SK-N-SH (cell line): ENCODE data around the gene DISP2.

Experiments
- EP300 ChIP-seq, 2 experiments: IDR thresholded peaks; 2 replicates each; pipeline versions ENCODE4 v1.4.0 to v1.6.1; 2012; ENCODE audit warnings: borderline replicate concordance in 1 of 2, low read depth in 1 of 2, low read length in 1 of 2
- FOSL2 ChIP-seq: IDR thresholded peaks from 2 replicates; pipeline ENCODE4 v1.4.0; 2012; ENCODE audit warnings: low read depth, mild to moderate bottlenecking, moderate library complexity, borderline replicate concordance
- NRF1 ChIP-seq: IDR thresholded peaks from 2 replicates; pipeline ENCODE4 v1.6.1; 2012; ENCODE audit warnings: low read depth, mild to moderate bottlenecking, low read length
- POLR2AphosphoS5 ChIP-seq: IDR thresholded peaks from 2 replicates; pipeline ENCODE4 v1.6.1; 2012; ENCODE audit warnings: low read depth, low read length
- RAD21 ChIP-seq: IDR thresholded peaks from 2 replicates; pipeline ENCODE4 v1.6.1; 2012; ENCODE audit warnings: mild to moderate bottlenecking, low read length
- RCOR1 ChIP-seq: fragments of 150-350 bp; IDR thresholded peaks from 2 replicates; pipeline ENCODE4 v1.6.1; 2017; ENCODE audit warnings: antibody characterized with exemption, low read length
- REST ChIP-seq: IDR thresholded peaks from 2 replicates; pipeline ENCODE4 v1.6.1; 2012; ENCODE audit warnings: mild to moderate bottlenecking, low read depth, low read length, moderate library complexity
- RFX5 ChIP-seq: IDR thresholded peaks from 2 replicates; pipeline ENCODE4 v1.6.1; 2012; ENCODE audit warnings: mild to moderate bottlenecking, improper control_type of control experiment, low read length
- RXRA ChIP-seq: IDR thresholded peaks from 2 replicates; pipeline ENCODE4 v1.4.0; 2012; ENCODE audit warnings: low read depth, mild to moderate bottlenecking, borderline replicate concordance
- TF ChIP-seq, protein P1 (sequence below): IDR thresholded peaks from 2 replicates; pipeline ENCODE4 v1.4.0; 2012; ENCODE audit warnings: low read depth, borderline replicate concordance
- TF ChIP-seq, protein P2 (sequence below): fragments of 200-600 bp; sonication (generic); IDR thresholded peaks from 2 replicates; pipeline ENCODE4 v1.6.1; 2017; ENCODE audit warnings: antibody characterized with exemption, mild to moderate bottlenecking, moderate library complexity

DNA sequence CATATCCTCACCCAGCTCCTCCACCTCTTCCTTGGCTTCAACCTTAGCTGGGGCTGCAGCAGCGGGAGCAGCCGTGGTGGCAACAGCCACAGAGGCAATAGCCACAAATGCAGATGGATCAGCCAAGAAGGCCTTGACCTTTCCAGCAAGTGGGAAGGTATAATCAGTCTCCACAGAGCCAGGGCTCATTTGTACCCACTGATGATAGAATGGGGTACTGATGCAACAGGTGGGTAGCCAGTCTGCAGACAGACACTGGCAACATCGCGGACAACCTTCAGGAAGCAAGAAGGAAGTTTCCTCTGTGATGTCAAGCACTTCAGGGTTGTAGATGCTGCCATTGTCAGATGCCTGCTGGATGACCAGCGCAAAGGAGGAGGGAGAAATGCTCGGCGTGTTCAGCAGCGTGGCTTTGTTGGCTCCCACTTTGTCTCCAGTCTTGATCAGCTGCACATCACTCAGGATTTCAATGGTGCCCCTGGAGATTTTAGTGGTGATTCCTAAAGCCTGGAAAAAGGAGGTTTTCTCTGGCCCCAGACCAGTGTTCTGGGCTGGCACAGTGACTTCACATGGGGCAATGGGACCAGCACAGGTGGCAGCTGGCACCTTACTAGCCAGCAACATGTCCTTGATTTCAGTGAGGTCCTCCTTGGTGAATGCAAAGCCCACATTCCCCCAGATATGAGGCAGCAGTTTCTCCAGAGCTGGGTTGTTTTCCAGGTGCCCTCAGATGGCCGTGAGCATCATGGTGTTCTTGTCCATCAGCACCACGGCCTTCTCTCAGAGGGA lies 45.5 kb upstream of the DISP2 start:
- TF ChIP-seq, protein P1, sequence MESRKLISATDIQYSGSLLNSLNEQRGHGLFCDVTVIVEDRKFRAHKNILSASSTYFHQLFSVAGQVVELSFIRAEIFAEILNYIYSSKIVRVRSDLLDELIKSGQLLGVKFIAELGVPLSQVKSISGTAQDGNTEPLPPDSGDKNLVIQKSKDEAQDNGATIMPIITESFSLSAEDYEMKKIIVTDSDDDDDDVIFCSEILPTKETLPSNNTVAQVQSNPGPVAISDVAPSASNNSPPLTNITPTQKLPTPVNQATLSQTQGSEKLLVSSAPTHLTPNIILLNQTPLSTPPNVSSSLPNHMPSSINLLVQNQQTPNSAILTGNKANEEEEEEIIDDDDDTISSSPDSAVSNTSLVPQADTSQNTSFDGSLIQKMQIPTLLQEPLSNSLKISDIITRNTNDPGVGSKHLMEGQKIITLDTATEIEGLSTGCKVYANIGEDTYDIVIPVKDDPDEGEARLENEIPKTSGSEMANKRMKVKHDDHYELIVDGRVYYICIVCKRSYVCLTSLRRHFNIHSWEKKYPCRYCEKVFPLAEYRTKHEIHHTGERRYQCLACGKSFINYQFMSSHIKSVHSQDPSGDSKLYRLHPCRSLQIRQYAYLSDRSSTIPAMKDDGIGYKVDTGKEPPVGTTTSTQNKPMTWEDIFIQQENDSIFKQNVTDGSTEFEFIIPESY, result no peak
- TF ChIP-seq, protein P2, sequence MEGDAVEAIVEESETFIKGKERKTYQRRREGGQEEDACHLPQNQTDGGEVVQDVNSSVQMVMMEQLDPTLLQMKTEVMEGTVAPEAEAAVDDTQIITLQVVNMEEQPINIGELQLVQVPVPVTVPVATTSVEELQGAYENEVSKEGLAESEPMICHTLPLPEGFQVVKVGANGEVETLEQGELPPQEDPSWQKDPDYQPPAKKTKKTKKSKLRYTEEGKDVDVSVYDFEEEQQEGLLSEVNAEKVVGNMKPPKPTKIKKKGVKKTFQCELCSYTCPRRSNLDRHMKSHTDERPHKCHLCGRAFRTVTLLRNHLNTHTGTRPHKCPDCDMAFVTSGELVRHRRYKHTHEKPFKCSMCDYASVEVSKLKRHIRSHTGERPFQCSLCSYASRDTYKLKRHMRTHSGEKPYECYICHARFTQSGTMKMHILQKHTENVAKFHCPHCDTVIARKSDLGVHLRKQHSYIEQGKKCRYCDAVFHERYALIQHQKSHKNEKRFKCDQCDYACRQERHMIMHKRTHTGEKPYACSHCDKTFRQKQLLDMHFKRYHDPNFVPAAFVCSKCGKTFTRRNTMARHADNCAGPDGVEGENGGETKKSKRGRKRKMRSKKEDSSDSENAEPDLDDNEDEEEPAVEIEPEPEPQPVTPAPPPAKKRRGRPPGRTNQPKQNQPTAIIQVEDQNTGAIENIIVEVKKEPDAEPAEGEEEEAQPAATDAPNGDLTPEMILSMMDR, result no peak
- TF ChIP-seq RFX5 (no peak), RCOR1 (no peak), RAD21 (no peak), NRF1 (no peak), FOSL2 (no peak), POLR2AphosphoS5 (no peak), REST (no peak), RXRA (no peak), EP300 (IDR thresholded peaks at IDR 0.05; ENCODE audit: borderline replicate concordance in 1 of 2, low read depth in 1 of 2, low read length in 1 of 2) (no peak)
